GM12878 (cell line): ENCODE results near the gene CSNK2A1. TPM values are rescaled to one million over a fixed set of nuclear protein-coding genes. Genes with fewer than 3 reads are reported as not detected.

Source experiments
- ATAC-seq: fragments of 200-7000 bp; cut with Tn5 transposase; 3 replicates; pipeline ENCODE4 v1.9.1; 2020; ENCODE audit warnings: mild to moderate bottlenecking, moderate library complexity
- BruUV-seq: library from RNA; stranded (reverse); fragments of 400-500 nt; replicated peaks from 2 replicates; lab custom pipeline; 2021; lab: Mats Ljungman, UMichigan
- CTCF ChIA-PET: fragments of 300-600 bp; sonication (Branson Sonifier 250); formaldehyde crosslinking; extraction: SDS; loops from one replicate; lab custom pipeline; 2021; ENCODE audit warnings: inconsistent platforms; lab: Yijun Ruan, JAX
- POLR2A ChIA-PET: fragments of 350-600 bp; formaldehyde crosslinking; extraction: SDS; loops from one replicate; lab custom pipeline; 2021; ENCODE audit warnings: inconsistent platforms; lab: Charles Lee
- RAD21 ChIA-PET: fragments of 300-600 bp; sonication (Branson Sonifier 250); formaldehyde crosslinking; loops from one replicate; lab custom pipeline; 2023; ENCODE audit warnings: antibody characterized with exemption; ENCODE audit not compliant: unreplicated experiment; lab: Charles Lee
- SMC1A ChIA-PET: fragments of 300-600 bp; sonication (Branson Sonifier 250); formaldehyde crosslinking; loops from one replicate; lab custom pipeline; 2023; ENCODE audit not compliant: unreplicated experiment, uncharacterized antibody; lab: Charles Lee
- DNase-seq: peaks from one replicate; pipeline ENCODE4 v3.0.0-alpha.2; 2011; ENCODE audit warnings: low read depth, low spot score
- FAIRE-seq: peaks from 3 replicates; lab custom pipeline; 2011; peaks lifted over from hg19 to GRCh38; lab: Jason Lieb, UNC
- H2AFZ ChIP-seq: 2 replicates; pipeline ENCODE4 v1.6.0; 2011; ENCODE audit warnings: low read depth, low read length, control low read depth; ENCODE audit not compliant: control insufficient read depth
- H3K27ac ChIP-seq: 2 replicates; pipeline ENCODE4 v1.5.1; 2011; ENCODE audit warnings: control low read depth; ENCODE audit not compliant: control insufficient read depth, insufficient read depth
- H3K27me3 ChIP-seq, 2 experiments: replicated peaks in 1 of 2; 2 replicates each; pipeline versions ENCODE4 v1.6.0 to v1.6.1; 2011; ENCODE audit warnings: low read length in 1 of 2; ENCODE audit not compliant: control insufficient read depth in 2 of 2, insufficient read depth in 2 of 2
- H3K36me3 ChIP-seq, 2 experiments: 2 replicates each; pipeline ENCODE4 v1.5.1; 2011; ENCODE audit warnings: low read length in 1 of 2; ENCODE audit not compliant: control insufficient read depth in 2 of 2, insufficient read depth in 2 of 2
- H3K4me1 ChIP-seq: 2 replicates; pipeline ENCODE4 v1.6.1; 2011; ENCODE audit warnings: mild to moderate bottlenecking, low read length, moderate library complexity, mixed read lengths; ENCODE audit not compliant: control insufficient read depth, insufficient read depth
- H3K4me2 ChIP-seq: 2 replicates; pipeline ENCODE4 v1.6.0; 2011; ENCODE audit warnings: control low read depth; ENCODE audit not compliant: control insufficient read depth, insufficient read depth
- H3K4me3 ChIP-seq: fragments of 200-600 bp; sonication (generic); 2 replicates; pipeline ENCODE4 v1.5.1; 2016
- H3K79me2 ChIP-seq: 2 replicates; pipeline ENCODE4 v1.6.0; 2011; ENCODE audit warnings: low read length; ENCODE audit not compliant: control insufficient read depth, insufficient read depth
- H3K9ac ChIP-seq: 2 replicates; pipeline ENCODE4 v1.8.0; 2011; ENCODE audit warnings: low read length, control low read depth, mixed read lengths; ENCODE audit not compliant: control insufficient read depth, insufficient read depth
- H3K9me3 ChIP-seq: replicated peaks from 3 replicates; pipeline ENCODE4 v1.5.1; 2011; ENCODE audit warnings: mild to moderate bottlenecking, low read length; ENCODE audit not compliant: control insufficient read depth, insufficient read depth
- H4K20me1 ChIP-seq: 2 replicates; pipeline ENCODE4 v1.6.0; 2011; ENCODE audit not compliant: control insufficient read depth, insufficient read depth
- ASH2L ChIP-seq: fragments of 300-600, 200-600 bp; sonication (generic); IDR thresholded peaks from 2 replicates; pipeline ENCODE4 v1.6.1; 2017; ENCODE audit warnings: low read depth, mild to moderate bottlenecking, borderline replicate concordance
- ATF3 ChIP-seq: IDR thresholded peaks from 2 replicates; pipeline ENCODE4 v1.6.1; 2011; ENCODE audit warnings: low read depth, mild to moderate bottlenecking, low read length, moderate library complexity, borderline replicate concordance; ENCODE audit errors: extremely low read depth
- BACH1 ChIP-seq: fragments of 450-650 bp; IDR thresholded peaks from 2 replicates; pipeline ENCODE4 v1.6.1; 2017; ENCODE audit warnings: mild to moderate bottlenecking, borderline replicate concordance
- BHLHE40 ChIP-seq, 2 experiments: fragments of 450-650 bp in 1 of 2; IDR thresholded peaks; 2 replicates each; pipeline ENCODE4 v1.6.1; 2011 to 2017; ENCODE audit warnings: low read depth in 2 of 2, borderline replicate concordance in 1 of 2, improper control_type of control experiment in 1 of 2, low read length in 1 of 2, mild to moderate bottlenecking in 1 of 2
- CHD2 ChIP-seq: IDR thresholded peaks from 2 replicates; pipeline ENCODE4 v1.6.1; 2011; ENCODE audit warnings: low read depth, low read length, improper control_type of control experiment, borderline replicate concordance
- CHD4 ChIP-seq: fragments of 200-600 bp; sonication (generic); IDR thresholded peaks from 2 replicates; pipeline ENCODE4 v1.6.1; 2016; ENCODE audit warnings: mild to moderate bottlenecking
- ETV6 ChIP-seq, 2 experiments: fragments of 450-650 bp in 1 of 2; IDR thresholded peaks in 1 of 2; conservative IDR thresholded peaks in 1 of 2; 2 replicates each; pipeline ENCODE4 v1.6.1; 2014; ENCODE audit warnings: antibody characterized with exemption in 1 of 2, borderline replicate concordance in 1 of 2, low read depth in 1 of 2, mild to moderate bottlenecking in 1 of 2, moderate library complexity in 1 of 2
- GATAD2B ChIP-seq: fragments of 450-650 bp; conservative IDR thresholded peaks from 2 replicates; pipeline ENCODE4 v1.6.1; 2017; ENCODE audit warnings: low read depth, mild to moderate bottlenecking, moderate library complexity
- HDGF ChIP-seq: fragments of 450-650 bp; IDR thresholded peaks from 2 replicates; pipeline ENCODE4 v1.6.1; 2016; ENCODE audit warnings: antibody characterized with exemption
- KAT2A ChIP-seq: conservative IDR thresholded peaks from 2 replicates; pipeline ENCODE4 v1.6.1; 2011; ENCODE audit warnings: low read depth, low read length; ENCODE audit not compliant: control insufficient read depth
- LARP7 ChIP-seq: fragments of 450-650 bp; IDR thresholded peaks from 2 replicates; pipeline ENCODE4 v1.6.1; 2017; ENCODE audit warnings: mild to moderate bottlenecking
- PBX3 ChIP-seq: IDR thresholded peaks from 2 replicates; pipeline ENCODE4 v1.6.1; 2011; ENCODE audit warnings: mild to moderate bottlenecking, low read depth, low read length, moderate library complexity; ENCODE audit not compliant: insufficient replicate concordance
- SMAD5 ChIP-seq: IDR thresholded peaks from 2 replicates; pipeline ENCODE4 v1.6.1; 2016; ENCODE audit warnings: antibody characterized with exemption, low read depth
- SRF ChIP-seq, 2 experiments: IDR thresholded peaks; 2 replicates each; pipeline ENCODE4 v1.6.1; 2011; ENCODE audit warnings: low read depth in 2 of 2, low read length in 2 of 2, mild to moderate bottlenecking in 1 of 2, moderate library complexity in 1 of 2
- TCF12 ChIP-seq: IDR thresholded peaks from 2 replicates; pipeline ENCODE4 v1.6.1; 2011; ENCODE audit warnings: low read depth, mild to moderate bottlenecking, low read length
- USF1 ChIP-seq: IDR thresholded peaks from 2 replicates; pipeline ENCODE4 v1.6.1; 2011; ENCODE audit warnings: borderline replicate concordance, low read depth, mild to moderate bottlenecking, moderate library complexity, mixed read lengths, low read length; ENCODE audit not compliant: insufficient read depth; ENCODE audit errors: extremely low read length
- ZNF622 ChIP-seq: fragments of 450-650 bp; IDR thresholded peaks from 2 replicates; pipeline ENCODE4 v1.6.1; 2017; ENCODE audit warnings: mild to moderate bottlenecking, inconsistent platforms
- ZNF687 ChIP-seq: fragments of 450-650 bp; IDR thresholded peaks from 2 replicates; pipeline ENCODE4 v1.6.1; 2017; ENCODE audit warnings: mild to moderate bottlenecking, moderate library complexity
- in situ Hi-C: fragments of 300-500 bp; cut with MboI; formaldehyde crosslinking; loops from 9 replicates; pipeline ENCODE4 v1.14.3; 2018; ENCODE audit warnings: mixed read lengths
- intact Hi-C: fragments of 100-400 bp; cut with micrococcal nuclease; formaldehyde crosslinking; loops from one replicate; pipeline ENCODE4 v1.14.2; 2022; ENCODE audit not compliant: unreplicated experiment
- polyA plus RNA-seq, 11 experiments: library from polyadenylated mRNA; depleted of rRNA in 4 of 11; unstranded in 6 of 11; stranded (reverse) in 5 of 11; fragments of >200 nt; fragmentation: Nextera tagmentation in 4 of 11; fragmentation: Illumina TruSeq in 1 of 11; extraction: Ambion mirVana in 4 of 11; extraction: Trizol in 1 of 11; gene quantifications; 1 replicate in 1 of 11; 2 replicates in 10 of 11; pipeline versions ENCODE4 v1.2.1 to v1.2.3, GENCODE V29; 2011 to 2016; ENCODE audit warnings: inconsistent platforms in 2 of 11, missing spikeins in 2 of 11, low read depth in 1 of 11
- total RNA-seq, 4 experiments: library from RNA; depleted of rRNA in 3 of 4; stranded (reverse); fragments of >200 nt in 3 of 4; fragmentation: Illumina TruSeq in 1 of 4; extraction: Trizol in 1 of 4; gene quantifications; 2 replicates each; pipeline versions ENCODE4 v1.2.1 to v1.2.3, GENCODE V29; 2013 to 2021

Gene CSNK2A1
- total and polyA plus RNA-seq, 10 of the 15 experiments (the other 5 are each of a cell fraction or from before 2014, with no cell fraction given), result 47.6 to 199 (median 95.0) TPM

GRCh38 chr20:531608-532007 is 12.0 kb downstream of the CSNK2A1 start:
- no peak overlapping the region for H3K9ac ChIP-seq
- peak; percentile 37; the same call in 1 of the 3 replicates for ATAC-seq
- in situ Hi-C loops (no loop called here), intact Hi-C loops (no loop called here)
- H3K4me3 ChIP-seq, result no peak overlapping the region
- no peak overlapping the region for H3K4me2 ChIP-seq
- BruUV-seq, result no TSS peak
- H2AFZ ChIP-seq, result no peak overlapping the region
- H3K27me3 ChIP-seq, result no peaks in the 10 kb centered on the region
- peak; percentile 18 for FAIRE-seq
- ChIA-PET POLR2A (interaction anchor here (0.7 to 1.1 kb wide), 3 partner anchors 11 to 71 kb away, joined by 3 to 5 read pairs (median 3); no protein-coding TSS in a partner anchor), SMC1A (interaction anchor here (0.8 kb wide), 1 partner anchor 29 kb away, joined by 3 read pairs; no protein-coding TSS in a partner anchor), CTCF (interaction anchor here (0.7 kb wide), 2 partner anchors 109 to 177 kb away, joined by 3 to 4 read pairs; no protein-coding TSS in a partner anchor), RAD21 (no interaction called here)
- H3K4me1 ChIP-seq, result peaks cover 9% of the 10 kb centered on the region; the same call in 1 of the 2 replicates
- peaks cover 11% of the 10 kb centered on the region for H3K9me3 ChIP-seq
- peaks cover 0 to 17% of the 10 kb centered on the region in 2 experiments; a peak in 3 of 4 replicates for H3K36me3 ChIP-seq
- DNase-seq, result no peak
- peaks cover 3% of the 10 kb centered on the region; the same call in 1 of the 2 replicates for H4K20me1 ChIP-seq
- no peak overlapping the region for H3K27ac ChIP-seq
- peaks cover 81% of the 10 kb centered on the region for H3K79me2 ChIP-seq
- TF ChIP-seq ASH2L, result no peak
- TF ChIP-seq SRF (IDR thresholded peaks at IDR 0.05; ENCODE audit: low read depth in 2 of 2, low read length in 2 of 2), result no peak
- TF ChIP-seq USF1, result no peak
- TF ChIP-seq CHD2, result no peak
- no peak for TF ChIP-seq ZNF622
- TF ChIP-seq BACH1, result no peak
- TF ChIP-seq PBX3, result no peak
- no peak for TF ChIP-seq TCF12
- no peak for TF ChIP-seq ZNF687
- no peak for TF ChIP-seq GATAD2B
- TF ChIP-seq ATF3, result no peak
- TF ChIP-seq KAT2A, result no peak
- TF ChIP-seq HDGF, result no peak
- TF ChIP-seq BHLHE40 (IDR thresholded peaks at IDR 0.05; ENCODE audit: borderline replicate concordance in 1 of 2, low read depth in 2 of 2, low read length in 1 of 2), result no peak
- TF ChIP-seq LARP7, result no peak
- no peak for TF ChIP-seq ETV6 (conservative IDR thresholded peaks at IDR 0.05 in 1 of 2, IDR thresholded peaks at IDR 0.05 in 1 of 2; ENCODE audit: borderline replicate concordance in 1 of 2, low read depth in 1 of 2)
- TF ChIP-seq CHD4, result no peak
- TF ChIP-seq SMAD5, result no peak
